HG03565 (cell line): Measurements from ENCODE around the gene NPFF.
"Not testable (repeated sequence)": the region's sequence is repeated elsewhere in the genome, so short reads cannot be mapped to it uniquely, and the experiment has no call there.

Experiments
- ATAC-seq: cut with Tn5 transposase; IDR thresholded peaks from one replicate; pipeline ENCODE4 v1.9.1; 2021; ENCODE audit warnings: mild to moderate bottlenecking, moderate library complexity; ENCODE audit not compliant: unreplicated experiment

NPFF gene, protein sequence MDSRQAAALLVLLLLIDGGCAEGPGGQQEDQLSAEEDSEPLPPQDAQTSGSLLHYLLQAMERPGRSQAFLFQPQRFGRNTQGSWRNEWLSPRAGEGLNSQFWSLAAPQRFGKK

DNA sequence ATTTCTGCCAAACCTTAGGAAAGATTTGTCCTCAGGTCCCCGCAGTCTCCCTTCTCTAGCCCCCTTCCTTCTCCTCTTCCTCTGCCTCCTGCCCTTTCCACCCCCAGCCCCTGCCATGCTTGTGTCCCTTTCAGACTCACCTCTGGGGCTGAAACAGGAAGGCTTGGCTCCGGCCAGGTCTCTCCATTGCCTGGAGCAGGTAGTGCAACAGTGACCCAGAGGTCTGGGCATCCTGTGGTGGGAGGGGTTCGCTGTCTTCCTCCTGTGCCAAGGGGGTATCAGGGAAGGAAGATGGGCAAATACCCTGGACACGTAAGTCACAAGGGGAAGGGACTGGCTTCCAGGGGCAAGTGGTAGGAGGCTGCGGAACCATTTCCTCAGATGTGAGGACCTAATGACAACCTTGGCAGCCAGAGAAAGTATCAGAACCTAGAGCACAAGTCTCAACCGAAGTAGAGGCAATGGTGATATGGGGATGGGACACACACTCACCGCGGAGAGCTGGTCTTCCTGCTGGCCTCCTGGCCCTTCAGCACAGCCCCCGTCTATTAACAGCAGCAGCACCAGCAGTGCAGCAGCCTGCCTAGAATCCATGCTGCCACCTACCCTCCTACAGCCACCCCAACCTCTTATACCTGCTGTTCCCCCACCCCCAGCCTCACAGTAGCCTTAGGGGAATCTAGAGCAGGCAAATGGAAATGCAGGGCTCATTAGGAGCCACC is at the start of gene NPFF:
TSS of gene NPFF (minus strand) at position 604 of the 722 bp plus-strand sequence. CDS start at position 594, 10 bp downstream.
- no peak for ATAC-seq

DNA sequence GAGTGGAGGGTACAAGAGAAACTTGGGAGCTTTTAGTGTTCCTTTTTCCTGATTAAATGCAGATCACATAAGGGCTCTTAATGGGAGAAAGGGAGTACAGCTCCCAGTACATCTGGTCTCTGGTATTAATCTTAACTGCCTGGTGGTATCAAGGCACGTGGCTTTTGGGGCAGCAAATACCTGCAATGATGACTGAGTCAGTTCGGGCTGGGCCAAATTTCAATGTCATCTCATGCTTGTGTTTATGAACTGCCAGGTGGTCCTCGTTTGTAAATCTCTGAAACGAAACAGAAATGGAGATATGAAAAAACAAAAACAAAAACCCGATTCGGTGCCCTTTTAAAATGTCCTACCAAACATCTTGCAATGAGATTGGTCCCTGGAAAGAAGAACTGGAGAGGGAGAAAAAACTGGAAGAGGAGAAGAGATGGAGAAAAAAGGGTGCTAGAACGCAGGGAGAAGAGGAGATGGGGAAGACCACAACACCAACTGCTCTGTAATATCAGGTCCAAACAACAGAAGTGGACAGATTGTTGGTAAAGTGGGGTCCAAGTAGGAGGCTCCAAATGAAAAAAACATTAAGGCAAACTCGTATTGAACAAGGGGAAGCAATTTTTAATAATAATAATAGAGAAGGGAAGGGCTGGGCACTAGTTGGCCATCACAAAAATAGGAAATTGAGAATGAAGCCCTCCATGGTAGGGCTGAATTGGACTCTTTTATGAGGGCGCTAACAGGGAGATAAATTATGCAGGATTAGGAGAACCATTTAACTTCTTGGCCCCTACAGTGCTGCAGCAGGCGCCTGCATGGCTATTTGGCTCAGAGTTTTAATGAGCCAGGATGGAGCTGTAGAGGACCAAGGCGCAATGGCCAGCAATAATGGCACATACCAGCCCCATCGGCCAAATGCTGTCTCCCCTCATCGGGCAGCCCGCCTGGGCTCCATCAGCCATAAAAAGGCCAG is 45.4 kb upstream of the NPFF start:
- no peak for ATAC-seq

- no peak for ATAC-seq
These were observed 44.6 kb upstream of the NPFF start for GRCh38 chr12:53551889-53552291.

DNA sequence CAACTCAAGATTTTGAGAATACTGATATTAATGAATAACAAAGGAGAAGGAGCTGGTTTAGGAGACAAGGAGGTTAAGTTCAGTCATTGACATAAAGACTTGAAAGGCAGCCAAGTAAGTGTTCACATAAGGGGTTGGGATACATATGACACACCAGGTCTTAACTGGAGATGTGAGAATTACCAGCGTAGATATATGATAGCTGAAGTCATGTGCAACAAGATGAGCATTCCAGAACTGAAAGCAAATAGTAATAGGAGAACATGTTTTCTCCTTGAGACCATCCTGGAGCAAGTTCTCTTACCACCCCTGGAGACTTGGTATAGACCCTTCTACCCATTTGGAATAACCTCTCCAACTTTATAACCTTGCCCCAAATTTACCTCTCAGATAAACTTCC is 43.3 kb upstream of the NPFF start:
- ATAC-seq = no peak

DNA sequence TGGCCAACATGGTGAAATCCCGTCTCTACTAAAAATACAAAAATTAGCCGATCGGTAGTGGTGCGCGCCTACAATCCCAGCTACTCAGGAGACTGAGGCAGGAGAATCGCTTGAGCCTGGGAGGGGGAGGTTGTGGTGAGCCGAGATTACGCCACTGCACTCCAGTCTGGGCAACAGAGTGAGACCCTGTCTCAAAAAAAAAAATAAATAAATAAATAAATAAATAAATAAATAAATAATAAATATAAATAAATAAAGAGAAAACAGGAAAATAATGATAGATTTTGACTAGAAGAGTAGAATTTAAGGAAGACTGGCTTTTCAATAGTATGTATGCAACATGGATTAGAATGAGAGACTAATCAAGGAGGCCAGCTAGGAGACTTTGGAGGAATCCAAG is 42.8 kb upstream of the NPFF start:
- not testable (repeated sequence) for ATAC-seq

DNA sequence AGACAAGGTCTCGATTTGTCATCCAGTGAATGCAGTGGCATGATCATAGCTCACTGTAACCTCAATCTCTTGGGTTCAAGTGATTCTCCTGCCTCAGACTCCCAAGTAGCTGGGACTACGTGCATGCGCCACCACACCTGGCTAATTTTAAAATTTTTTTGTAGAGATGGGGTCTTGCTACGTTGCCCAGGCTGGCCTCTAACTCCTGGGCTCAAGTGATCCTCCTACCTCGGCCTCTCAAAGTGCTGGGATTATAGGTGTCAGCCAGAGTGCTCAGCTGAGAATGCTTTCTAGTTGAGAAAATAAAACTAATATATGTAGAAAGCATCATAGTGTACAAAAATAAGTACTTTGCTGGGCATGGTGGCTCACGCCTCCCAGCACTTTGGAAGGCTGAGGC is 41.1 kb upstream of the NPFF start:
- ATAC-seq = not testable (repeated sequence)

- ATAC-seq = peak; percentile 75
These were observed 36.3 kb upstream of the NPFF start for GRCh38 chr12:53543539-53543938.

DNA sequence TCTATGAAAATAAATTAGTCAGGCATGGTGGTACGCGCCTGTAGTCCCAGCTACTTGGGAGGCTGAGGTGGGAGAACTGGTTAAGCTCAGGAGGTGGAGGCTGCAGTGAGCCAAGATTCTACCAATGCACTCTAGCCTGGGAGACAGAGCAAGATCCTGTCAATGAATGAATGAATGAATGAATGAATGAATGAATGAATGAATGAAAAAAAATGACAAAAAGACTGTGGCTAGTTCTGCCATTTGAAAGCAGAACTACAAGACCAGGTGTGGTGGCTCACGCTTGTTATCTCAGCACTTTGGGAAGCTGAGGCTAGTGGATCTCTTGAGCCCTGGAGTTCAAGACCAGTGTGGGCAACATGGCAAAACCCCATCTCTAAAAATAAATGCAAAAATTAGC is 32.2 kb upstream of the NPFF start:
- no peak for ATAC-seq

DNA sequence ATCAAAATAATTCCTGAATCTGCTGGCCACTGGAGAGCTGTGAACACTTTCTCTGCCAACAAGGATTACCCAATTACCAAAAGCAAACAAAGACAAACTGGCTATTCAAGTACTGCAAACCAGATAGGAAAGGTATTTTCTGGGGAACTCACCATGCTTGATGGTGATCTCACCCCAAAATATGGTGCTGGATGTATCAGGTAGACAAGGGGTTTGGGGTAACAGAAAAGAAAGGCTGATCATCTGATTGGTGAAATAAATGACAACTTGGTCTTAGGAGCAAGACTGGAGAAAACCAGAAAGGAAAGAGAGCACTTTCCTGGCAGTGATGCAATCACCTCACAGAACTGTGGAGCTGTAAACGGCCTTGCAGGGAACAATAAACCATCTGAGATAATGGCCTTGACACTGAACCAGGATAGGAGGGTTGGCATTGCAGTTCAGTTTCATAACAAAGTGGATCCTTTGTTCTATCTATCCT is 31.0 kb upstream of the NPFF start:
- no peak for ATAC-seq

DNA sequence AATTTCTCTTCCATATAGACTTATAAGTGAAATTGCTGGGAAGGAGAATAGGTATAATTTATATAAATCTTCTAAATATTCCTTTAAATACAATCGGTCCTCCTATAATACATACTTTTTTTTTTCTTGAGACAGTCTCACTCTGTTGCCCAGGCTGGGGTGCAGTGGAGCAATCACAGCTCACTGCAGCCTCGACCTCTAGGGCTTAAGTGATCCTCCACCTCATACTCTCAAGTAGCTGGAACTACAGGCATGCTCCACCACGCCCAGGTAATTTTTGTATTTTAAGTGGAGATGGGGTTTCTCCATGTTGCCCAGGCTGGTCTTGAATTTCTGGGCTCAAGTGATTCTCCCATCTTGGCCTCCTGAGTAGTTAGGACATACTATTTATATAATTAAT is 29.7 kb upstream of the NPFF start:
- no peak for ATAC-seq

DNA sequence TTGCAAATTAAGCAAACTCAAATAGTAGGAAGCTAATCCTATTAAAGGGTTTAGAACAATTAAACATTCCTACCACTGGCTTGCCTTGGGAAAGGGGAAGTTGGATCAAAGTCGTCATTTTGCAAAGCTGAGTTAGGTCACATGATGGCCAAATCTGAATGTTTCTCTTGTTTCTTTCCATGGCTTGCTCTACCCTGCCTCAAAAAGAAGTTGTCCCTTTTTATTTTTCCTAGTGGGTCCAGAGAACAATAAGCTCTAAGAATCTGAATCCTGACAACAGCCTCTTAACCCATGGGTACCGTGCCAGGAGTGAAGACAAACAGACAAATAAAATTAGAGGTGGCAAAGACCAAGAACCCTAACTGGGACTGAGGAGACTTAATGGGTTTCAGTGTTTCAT is 26.2 kb upstream of the NPFF start:
- ATAC-seq = no peak

- ATAC-seq = no peak
These were observed 25.5 kb upstream of the NPFF start for GRCh38 chr12:53532524-53533445.

GRCh38 chr12:53532021-53532420 is 24.7 kb upstream of the NPFF start:
- ATAC-seq = no peak

GRCh38 chr12:53530920-53531319 is 23.6 kb upstream of the NPFF start:
- no peak for ATAC-seq

DNA sequence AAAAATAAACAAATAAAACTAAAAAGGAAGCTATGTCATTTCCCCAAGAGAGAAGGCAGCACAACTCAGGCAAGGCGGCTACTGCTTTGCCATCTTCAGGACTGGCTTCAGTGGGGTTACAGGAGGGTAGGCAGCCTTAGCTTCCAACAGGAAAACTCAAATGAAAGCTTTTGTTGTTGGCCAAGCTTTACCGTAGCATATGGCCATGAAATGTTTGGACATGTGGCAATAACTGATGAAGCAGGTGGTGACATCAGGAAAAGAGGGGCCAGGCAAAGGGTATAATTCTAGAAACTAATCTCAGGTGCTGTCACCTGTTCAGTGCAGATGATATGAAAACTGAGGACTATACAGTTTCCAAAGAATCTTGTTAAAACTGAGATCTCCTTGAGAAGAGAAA is 22.8 kb upstream of the NPFF start:
- ATAC-seq = no peak

DNA sequence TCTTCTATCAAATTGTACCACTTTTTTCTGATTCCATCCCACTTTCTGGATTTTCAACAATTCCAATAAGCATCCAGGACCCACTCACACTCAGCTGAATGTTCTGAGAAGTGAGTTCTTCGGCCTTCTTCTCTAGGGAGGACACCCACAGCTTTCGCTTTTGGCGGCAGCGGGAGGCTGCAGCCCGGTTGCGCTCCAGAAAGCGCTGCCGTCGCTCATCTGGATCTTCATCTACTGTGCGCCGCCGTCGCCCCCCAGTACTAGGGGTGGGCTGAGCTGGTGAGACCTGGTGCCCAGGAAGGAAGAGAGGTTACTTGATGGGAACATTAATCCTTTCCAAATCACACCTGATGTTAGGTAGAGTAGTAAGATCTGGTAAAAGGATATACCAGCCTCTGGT is 17.2 kb upstream of the NPFF start:
- ATAC-seq = no peak

- ATAC-seq = no peak
These were observed 15.8 kb upstream of the NPFF start for GRCh38 chr12:53523131-53523530.

- no peak for ATAC-seq
These were observed 11.1 kb upstream of the NPFF start for GRCh38 chr12:53518381-53518780.

- no peak for ATAC-seq
These were observed 9.6 kb upstream of the NPFF start for GRCh38 chr12:53516758-53517455.

DNA sequence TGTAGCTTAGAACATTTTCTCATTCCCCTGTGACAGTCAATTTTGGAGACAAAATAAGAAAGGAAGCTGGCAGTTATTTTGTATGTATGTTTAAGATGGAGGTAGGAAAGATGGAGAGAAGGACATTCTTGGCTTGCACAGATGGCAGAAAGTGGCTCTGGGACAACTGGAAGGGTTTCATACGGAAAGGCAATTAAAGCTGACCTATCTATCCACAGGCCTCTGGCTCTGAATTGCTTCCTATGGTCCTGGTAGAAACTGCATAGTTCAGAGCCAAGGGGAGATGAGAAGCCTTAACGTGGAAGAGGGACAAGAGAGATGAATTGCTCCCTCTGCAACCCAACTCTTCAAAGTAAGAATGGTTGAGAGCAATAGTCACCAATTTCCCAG is 8.0 kb upstream of the NPFF start:
- ATAC-seq = no peak
